SK-N-SH (cell line): Measurements from ENCODE around the gene RNF227.

Source experiments
- ELF1 ChIP-seq: IDR thresholded peaks from 2 replicates; pipeline ENCODE4 v1.4.0; 2012
- MAX ChIP-seq: IDR thresholded peaks from 2 replicates; pipeline ENCODE4 v1.4.0; 2012; ENCODE audit warnings: low read depth
- NRF1 ChIP-seq: IDR thresholded peaks from 2 replicates; pipeline ENCODE4 v1.6.1; 2012; ENCODE audit warnings: low read depth, mild to moderate bottlenecking, low read length
- RAD21 ChIP-seq: IDR thresholded peaks from 2 replicates; pipeline ENCODE4 v1.6.1; 2012; ENCODE audit warnings: mild to moderate bottlenecking, low read length
- SMC3 ChIP-seq: IDR thresholded peaks from 2 replicates; pipeline ENCODE4 v1.6.1; 2012; ENCODE audit warnings: low read depth, low read length, improper control_type of control experiment
- TF ChIP-seq, protein P1 (sequence below): fragments of 200-600 bp; sonication (generic); IDR thresholded peaks from 2 replicates; pipeline ENCODE4 v1.6.1; 2017; ENCODE audit warnings: antibody characterized with exemption, mild to moderate bottlenecking, moderate library complexity

- TF ChIP-seq ELF1 (no peak), RAD21 (no peak), NRF1 (no peak), MAX (no peak), SMC3 (no peak)
- TF ChIP-seq, protein P1, sequence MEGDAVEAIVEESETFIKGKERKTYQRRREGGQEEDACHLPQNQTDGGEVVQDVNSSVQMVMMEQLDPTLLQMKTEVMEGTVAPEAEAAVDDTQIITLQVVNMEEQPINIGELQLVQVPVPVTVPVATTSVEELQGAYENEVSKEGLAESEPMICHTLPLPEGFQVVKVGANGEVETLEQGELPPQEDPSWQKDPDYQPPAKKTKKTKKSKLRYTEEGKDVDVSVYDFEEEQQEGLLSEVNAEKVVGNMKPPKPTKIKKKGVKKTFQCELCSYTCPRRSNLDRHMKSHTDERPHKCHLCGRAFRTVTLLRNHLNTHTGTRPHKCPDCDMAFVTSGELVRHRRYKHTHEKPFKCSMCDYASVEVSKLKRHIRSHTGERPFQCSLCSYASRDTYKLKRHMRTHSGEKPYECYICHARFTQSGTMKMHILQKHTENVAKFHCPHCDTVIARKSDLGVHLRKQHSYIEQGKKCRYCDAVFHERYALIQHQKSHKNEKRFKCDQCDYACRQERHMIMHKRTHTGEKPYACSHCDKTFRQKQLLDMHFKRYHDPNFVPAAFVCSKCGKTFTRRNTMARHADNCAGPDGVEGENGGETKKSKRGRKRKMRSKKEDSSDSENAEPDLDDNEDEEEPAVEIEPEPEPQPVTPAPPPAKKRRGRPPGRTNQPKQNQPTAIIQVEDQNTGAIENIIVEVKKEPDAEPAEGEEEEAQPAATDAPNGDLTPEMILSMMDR: no peak
These were observed 28.2 kb upstream of the RNF227 start for GRCh38 chr17:7944326-7944725.
